OCI-M1 (cell line): ENCODE measurements around the gene MYCT1.
A peak's percentile ranks its signal among the peaks of the same experiment; 100 is the strongest.
"Not testable (repeated sequence)": the region's sequence is repeated elsewhere in the genome, so short reads cannot be mapped to it uniquely, and the experiment has no call there.

Source experiments
- DNase-seq: peaks from one replicate; lab custom pipeline; 2025; lab: John Stamatoyannopoulos, UW

MYCT1 gene, protein sequence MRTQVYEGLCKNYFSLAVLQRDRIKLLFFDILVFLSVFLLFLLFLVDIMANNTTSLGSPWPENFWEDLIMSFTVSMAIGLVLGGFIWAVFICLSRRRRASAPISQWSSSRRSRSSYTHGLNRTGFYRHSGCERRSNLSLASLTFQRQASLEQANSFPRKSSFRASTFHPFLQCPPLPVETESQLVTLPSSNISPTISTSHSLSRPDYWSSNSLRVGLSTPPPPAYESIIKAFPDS

DNA sequence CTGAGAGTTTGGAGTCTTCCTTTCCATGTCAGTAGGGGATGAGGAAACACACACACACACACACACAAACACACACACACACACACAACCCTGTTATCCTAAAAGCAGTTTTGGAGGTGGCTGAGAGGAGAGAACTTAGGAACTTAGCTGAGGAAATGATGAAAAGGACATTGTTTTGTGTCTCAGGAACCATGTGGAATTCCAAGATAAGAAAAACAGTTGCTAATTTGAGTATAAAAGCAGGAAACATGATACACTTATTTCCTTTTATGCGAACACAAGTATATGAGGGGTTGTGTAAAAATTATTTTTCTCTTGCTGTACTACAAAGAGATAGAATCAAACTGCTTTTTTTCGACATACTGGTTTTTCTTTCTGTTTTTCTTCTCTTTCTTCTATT, at the start of gene MYCT1:
TSS of gene MYCT1 (plus strand) at position 264 of the 400 bp plus-strand sequence. CDS start at position 270, 6 bp downstream.
- DNase-seq: peak; percentile 43

GRCh38 chr6:152648105-152648504, 49.6 kb upstream of the MYCT1 start:
- DNase-seq: no peak

- DNase-seq: no peak
Observed at GRCh38 chr6:152651986-152652385, 45.7 kb upstream of the MYCT1 start.

- DNase-seq: no peak
Observed at GRCh38 chr6:152661776-152662175, 35.9 kb upstream of the MYCT1 start.

- DNase-seq: peak; percentile 43
Observed at GRCh38 chr6:152669895-152670294, 27.8 kb upstream of the MYCT1 start.

- no peak for DNase-seq
Observed at GRCh38 chr6:152671171-152671570, 26.5 kb upstream of the MYCT1 start.

GRCh38 chr6:152673236-152673635, 24.5 kb upstream of the MYCT1 start:
- no peak for DNase-seq

DNA sequence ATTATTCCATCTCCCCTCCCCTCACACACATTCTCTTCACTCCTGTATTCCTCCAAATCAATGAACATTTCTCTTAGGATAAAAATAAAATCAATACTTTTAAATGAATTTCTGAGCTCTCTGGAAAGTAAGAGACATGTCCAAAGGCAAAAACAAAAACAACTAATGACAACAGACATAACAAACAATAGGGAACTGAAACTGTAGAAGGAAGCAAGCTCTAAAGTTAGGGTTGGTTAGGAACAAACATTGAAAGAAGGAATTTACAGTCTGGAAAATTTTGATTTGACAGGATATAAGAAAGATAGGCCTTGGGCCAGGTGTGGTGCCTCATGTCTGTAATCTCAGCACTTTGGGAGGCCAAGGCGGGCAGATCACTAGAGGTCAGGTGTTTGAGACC, 17.5 kb upstream of the MYCT1 start:
- no peak for DNase-seq

DNA sequence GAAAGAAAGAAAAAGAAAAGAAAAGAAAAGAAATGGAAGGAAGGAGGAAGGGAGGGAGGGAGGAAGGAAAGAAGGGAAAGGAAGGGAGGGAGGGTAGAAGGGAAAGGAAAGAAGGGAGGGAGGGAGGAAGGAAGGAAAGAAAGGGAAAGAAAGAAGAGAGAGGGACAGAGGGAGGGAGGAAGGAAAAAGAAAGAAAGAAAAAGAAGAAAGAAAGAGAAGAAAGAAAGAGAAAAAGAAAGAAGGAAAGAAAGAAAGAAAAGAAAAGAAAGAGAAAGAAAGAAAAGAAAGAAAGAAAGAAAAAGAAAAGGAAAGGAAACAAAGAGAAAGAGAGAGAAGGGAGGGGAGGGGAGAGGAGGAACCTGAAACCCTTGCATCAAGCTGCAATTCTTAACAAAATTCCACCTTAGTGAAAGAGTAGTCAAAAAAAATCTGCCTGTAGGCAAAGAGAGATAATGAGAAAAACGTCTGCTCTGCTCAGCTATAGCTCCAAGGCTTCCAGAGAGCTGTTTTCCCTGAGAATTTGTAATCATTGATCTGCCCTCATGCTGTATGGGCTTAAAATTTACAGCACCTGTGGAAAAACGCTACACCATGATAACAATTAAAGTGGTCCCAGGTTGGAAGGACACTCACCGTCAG, 16.7 kb upstream of the MYCT1 start:
- no peak for DNase-seq

DNA sequence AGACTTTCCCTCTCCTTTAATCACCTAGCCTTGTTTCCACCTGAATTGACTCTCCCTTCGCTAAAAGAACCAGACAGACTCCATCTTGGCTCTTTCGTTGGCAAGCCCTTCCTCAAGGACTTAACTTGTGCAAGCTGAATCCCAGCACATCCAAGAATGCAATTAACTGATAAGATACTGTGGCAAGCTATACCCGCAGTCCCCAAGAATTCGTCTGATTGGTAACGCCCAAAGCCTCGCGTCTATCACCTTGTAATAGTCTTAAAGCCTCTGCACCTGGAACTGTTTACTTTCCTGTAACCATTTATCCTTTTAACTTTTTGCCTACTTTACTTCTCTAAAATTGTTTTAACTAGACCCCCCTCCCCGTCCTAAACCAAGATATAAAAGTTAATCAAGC, 15.6 kb upstream of the MYCT1 start:
- DNase-seq: no peak

- not testable (repeated sequence) for DNase-seq
Observed at GRCh38 chr6:152682935-152683334, 14.8 kb upstream of the MYCT1 start.

- no peak for DNase-seq
Observed at GRCh38 chr6:152685819-152686218, 11.9 kb upstream of the MYCT1 start.

- DNase-seq: peak; percentile 54
Observed at GRCh38 chr6:152695372-152696045, 2.2 kb upstream of the MYCT1 start.

DNA sequence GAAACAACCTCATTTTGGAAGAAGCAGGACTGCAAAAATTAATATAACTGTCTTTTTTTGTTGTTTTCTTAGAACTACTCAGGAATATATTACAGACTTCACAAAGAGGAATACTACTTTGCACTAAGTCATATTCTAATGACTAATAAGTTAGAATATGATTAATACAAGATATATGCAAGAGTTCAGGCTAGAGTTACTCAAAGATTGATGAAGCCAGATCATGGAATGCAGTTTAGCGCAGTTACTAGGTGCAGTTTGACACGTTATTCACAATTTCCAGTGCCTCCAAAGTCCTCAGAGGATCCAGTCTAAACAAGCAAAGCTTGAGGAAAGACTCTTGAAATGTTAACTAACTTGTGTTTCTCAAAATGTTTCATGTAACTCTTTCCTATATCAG, 1.2 kb upstream of the MYCT1 start:
- DNase-seq: no peak

DNA sequence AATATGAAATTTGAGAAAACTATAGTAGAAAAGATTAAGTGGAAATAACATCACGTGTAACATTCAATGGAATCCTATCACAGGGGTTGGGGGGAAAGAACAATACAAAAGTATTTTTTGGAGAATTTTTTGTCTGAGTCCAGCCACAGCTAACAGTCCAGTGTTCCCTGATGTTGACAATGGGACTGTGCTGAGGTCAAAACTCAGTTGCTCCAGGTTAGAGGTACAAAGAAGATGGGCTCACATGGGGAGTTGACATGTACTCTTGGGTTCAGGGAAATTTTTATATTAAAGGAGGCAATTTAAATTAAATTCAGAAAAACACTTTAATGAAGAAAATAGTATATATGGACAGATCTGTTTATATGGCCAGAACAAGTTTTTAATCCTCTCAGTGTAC, 995 bp downstream of the MYCT1 start:
- no peak for DNase-seq

DNA sequence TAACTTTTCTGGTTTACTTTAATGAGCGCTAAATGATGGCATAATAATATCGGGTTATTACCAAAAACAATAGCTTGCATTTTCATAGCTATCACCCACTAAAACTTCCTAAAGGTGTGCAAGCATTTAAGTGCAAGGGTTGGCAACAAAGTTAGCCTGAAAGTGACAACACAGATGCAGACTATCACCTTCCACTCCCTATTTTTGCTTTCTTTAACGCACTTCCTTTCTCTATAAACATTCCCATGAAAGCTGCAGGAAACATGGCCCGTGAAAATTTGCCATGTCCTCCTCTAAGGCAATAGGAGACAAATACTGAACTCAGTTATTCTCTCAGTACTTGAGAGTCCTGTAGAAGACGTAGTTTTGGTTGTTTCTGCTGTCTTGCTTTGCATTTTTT, 2.7 kb downstream of the MYCT1 start:
- no peak for DNase-seq

GRCh38 chr6:152701081-152701862, 3.6 kb downstream of the MYCT1 start:
- DNase-seq: peak; percentile 53

DNA sequence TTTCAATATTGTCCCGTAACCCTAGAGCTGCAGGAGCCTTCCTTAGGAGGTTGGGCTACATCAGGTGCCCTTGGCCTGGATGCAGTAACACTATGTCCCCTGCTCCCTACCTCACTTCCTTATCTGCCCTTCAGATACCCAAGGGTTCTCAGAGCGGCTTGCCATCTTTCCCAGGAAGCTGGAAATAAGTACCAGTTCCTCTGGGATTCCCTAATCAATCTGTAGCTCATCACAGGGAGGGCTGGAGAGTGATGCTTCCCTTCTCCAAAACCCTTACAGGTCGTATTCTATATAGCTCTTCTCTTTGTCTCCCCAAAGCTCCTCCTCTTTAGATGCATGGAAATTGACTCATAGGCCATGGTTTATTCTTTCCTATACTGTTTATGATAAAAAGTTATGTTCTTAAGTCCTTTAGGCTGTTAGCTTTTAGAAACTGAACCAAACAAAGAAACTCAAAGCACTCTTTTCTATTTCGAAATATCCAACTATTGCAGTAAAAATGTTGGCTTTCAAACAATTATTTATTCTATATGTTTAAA, 4.2 kb downstream of the MYCT1 start:
- no peak for DNase-seq

- DNase-seq: not testable (repeated sequence)
Observed at GRCh38 chr6:152703750-152704149, 6.1 kb downstream of the MYCT1 start.

GRCh38 chr6:152705327-152705726, 7.6 kb downstream of the MYCT1 start:
- no peak for DNase-seq

- no peak for DNase-seq
Observed at GRCh38 chr6:152716322-152716721, 18.6 kb downstream of the MYCT1 start.

DNA sequence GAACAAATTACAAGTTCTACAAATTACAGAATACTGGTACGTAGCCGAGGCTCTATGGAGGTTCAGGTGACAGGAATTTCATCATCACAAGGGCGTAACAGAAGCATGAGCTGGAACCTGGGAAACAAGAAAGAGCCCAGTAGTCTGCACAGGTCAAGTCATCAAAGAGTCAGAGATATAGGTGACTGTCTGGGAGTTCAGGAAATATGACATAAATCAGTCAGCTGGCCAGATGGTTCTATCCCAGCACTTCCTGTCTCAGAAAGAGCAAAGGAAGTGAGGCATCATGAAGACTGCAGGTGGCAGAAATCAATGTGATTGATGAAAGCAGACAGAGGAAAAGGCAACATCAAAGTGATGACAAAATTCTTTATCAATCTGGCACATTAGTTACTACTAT, 23.3 kb downstream of the MYCT1 start:
- no peak for DNase-seq
